ENCODE data around the gene RNF144A.

RNF144A gene

DNA sequence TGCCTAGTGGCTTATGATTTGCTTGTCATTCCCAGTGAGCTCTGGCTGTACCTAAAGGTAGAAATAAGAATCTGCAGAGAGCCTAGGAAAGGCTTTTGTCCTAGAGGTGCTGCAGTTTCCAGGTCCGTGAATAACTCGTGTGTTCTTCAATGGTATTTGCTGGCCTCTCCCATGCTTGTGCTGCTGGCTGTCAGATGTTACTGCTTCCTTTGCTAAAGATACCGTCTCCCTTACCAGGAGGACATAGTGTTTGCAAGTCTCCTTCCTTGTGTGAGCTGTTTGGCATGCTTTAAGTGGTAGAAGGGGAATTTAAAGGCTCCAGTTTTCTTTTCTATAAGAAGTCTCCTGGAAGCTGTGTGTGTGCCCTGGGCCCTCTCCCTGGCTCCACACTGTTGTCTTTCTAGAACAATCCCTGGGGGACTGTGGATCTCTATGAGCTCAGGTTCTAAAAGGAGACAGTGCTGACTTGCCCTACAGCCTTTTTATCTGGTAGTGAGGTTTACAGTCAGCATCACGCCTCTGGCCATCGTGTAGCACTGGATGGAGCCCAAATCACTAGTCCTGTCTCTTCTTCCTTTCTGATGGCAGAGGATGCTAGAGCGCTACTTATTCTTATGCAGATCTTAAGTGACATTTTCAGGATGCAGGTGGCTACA lies 65.8 kb downstream of the RNF144A start:
- peak in 1 of 2 donors; percentile 41 for DNase-seq (ENCODE audit: low read depth in 2 of 2)
- H3K4me3 ChIP-seq (replicated peaks in 1 of 2; ENCODE audit: low read depth in 2 of 2, low read length in 2 of 2): no peak overlapping the region
- TF ChIP-seq, protein P1, sequence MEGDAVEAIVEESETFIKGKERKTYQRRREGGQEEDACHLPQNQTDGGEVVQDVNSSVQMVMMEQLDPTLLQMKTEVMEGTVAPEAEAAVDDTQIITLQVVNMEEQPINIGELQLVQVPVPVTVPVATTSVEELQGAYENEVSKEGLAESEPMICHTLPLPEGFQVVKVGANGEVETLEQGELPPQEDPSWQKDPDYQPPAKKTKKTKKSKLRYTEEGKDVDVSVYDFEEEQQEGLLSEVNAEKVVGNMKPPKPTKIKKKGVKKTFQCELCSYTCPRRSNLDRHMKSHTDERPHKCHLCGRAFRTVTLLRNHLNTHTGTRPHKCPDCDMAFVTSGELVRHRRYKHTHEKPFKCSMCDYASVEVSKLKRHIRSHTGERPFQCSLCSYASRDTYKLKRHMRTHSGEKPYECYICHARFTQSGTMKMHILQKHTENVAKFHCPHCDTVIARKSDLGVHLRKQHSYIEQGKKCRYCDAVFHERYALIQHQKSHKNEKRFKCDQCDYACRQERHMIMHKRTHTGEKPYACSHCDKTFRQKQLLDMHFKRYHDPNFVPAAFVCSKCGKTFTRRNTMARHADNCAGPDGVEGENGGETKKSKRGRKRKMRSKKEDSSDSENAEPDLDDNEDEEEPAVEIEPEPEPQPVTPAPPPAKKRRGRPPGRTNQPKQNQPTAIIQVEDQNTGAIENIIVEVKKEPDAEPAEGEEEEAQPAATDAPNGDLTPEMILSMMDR (IDR thresholded peaks at IDR 0.05; ENCODE audit: low read depth, low read length): no peak

DNA sequence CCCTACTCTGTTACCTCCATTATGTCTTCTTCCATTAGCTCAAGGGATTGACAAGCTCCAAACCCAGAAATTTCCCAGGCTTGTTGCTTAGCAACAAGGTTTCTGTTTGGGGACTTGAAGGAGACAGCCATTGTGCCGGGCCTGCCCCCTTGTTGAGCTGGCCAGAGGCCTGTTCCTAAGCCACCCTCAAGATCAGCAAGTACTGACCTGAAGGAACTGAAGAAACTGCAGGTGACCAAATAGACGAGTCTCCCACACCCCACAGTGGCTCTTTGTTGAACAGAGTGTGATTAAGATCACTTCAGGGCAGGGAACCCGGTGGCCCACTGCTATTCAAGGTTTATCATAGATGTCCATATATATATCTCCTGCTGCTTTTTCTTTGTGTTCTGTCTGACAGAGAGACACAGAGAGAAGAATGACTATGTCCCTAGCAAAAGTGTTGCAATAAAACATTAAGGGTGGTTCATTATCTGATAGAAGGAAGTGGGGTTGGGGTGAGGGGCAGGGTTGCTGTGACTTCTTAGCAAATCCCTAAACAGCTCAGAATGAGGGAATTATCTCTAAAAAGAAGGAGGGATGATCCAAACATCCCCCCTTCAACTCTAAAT lies 69.2 kb downstream of the RNF144A start:
- TF ChIP-seq, protein P1 (IDR thresholded peaks at IDR 0.05; ENCODE audit: low read depth, low read length): no peak
- H3K4me3 ChIP-seq (replicated peaks in 1 of 2; ENCODE audit: low read depth in 2 of 2, low read length in 2 of 2): no peak overlapping the region
- DNase-seq (ENCODE audit: low read depth in 2 of 2): peak; percentile 50 to 64

DNA sequence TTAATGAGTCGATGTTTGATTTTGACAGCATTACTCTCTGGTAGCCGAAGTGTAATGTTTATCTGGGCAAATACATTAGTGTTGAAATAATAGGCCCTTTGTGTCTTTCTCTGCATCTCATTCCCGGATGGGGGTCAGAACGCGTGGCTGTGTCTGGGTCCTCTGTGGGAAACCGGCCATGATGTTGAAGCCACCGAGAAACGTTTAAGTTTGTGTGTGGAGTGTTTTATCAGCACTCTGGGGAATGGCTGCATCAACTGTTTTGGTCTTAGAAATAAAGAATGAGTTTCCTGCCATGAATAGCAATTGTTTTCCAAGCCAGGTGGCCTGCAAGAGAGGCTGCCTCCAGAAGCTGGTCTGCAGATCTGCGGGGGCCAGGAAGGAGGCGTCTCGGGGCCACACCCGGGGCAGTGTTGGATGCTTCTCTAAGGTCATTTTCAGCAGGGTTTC lies 69.7 kb downstream of the RNF144A start:
- TF ChIP-seq, protein P1 (IDR thresholded peaks at IDR 0.05; ENCODE audit: low read depth, low read length): no peak
- peak; percentile 23 to 52 for DNase-seq (ENCODE audit: low read depth in 2 of 2)
- H3K4me3 ChIP-seq (replicated peaks in 1 of 2; ENCODE audit: low read depth in 2 of 2, low read length in 2 of 2): no peak overlapping the region

DNA sequence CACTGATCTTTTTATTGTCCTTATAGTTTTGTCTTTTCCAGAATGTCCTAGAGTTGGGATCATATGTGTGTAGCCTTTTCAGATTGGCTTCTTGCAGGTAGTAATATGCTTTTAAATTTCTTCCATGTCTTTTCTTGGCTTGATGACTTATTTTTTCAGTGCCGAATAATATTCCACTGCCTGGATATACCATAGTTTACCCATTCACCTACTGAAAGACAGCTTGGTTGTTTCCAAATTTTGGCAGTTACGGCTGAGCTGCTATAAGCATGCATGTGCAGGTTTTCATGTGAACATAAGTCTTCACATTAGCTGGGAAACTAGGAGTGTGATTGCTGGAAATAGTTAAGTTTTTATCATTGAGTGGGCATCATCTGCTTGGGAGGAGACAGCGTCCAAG lies 73.7 kb downstream of the RNF144A start:
- DNase-seq (ENCODE audit: low read depth in 2 of 2): no peak
- no peak overlapping the region for H3K4me3 ChIP-seq (replicated peaks in 1 of 2; ENCODE audit: low read depth in 2 of 2, low read length in 2 of 2)
- TF ChIP-seq, protein P1 (IDR thresholded peaks at IDR 0.05; ENCODE audit: low read depth, low read length): no peak

DNA sequence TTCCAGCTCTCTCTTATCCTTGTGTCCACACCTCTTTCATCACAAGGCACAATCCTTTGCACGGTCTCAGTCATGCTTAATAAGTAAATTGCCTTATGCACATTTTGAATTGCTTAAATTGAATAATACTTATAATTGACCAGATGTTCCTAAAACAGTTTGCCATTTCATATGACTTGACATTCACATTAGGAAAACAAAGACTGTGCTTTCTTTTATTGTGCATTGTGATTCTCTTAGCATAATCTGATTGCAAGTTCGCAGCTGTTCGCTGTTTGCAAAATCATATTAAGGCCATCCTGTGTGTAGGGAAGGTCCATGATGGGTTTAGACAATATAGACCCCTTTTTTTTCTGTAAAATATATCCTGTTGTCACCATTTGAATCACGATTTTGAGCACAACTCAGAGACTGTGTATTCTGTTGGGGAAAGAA lies 75.6 kb downstream of the RNF144A start:
- H3K4me3 ChIP-seq (replicated peaks in 1 of 2; ENCODE audit: low read depth in 2 of 2, low read length in 2 of 2): no peak overlapping the region
- no peak for DNase-seq (ENCODE audit: low read depth in 2 of 2)
- TF ChIP-seq, protein P1 (IDR thresholded peaks at IDR 0.05; ENCODE audit: low read depth, low read length): no peak

DNA sequence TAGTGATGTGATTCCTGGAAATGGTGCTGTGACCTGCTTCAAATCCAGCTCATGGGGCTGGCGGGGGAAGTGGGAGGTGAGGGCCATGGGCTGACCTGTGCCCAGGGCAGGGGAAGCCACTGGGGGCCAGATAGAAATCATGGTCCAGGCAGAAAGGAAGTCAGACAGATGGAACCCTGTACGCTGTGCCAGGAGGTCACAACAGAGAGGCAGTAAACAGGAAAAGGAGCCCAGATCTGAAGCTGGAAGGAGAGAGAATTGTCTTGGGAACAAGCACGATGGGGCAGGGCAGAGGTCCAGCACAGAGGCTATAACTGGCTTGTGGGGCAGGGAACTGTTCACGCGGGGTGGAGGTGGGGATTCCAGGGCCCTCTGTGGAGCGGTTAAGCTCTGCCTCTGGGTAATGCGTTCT lies 76.0 kb downstream of the RNF144A start:
- TF ChIP-seq, protein P1 (IDR thresholded peaks at IDR 0.05; ENCODE audit: low read depth, low read length): no peak
- H3K4me3 ChIP-seq (replicated peaks in 1 of 2; ENCODE audit: low read depth in 2 of 2, low read length in 2 of 2): no peak overlapping the region
- DNase-seq (ENCODE audit: low read depth in 2 of 2): peak; percentile 20 to 51
